GM12878 (cell line): ENCODE measurements around the gene FZD10. TPM values are rescaled to one million over a fixed set of nuclear protein-coding genes. Genes with fewer than 3 reads are reported as not detected.

Source experiments
- CREM ChIP-seq: IDR thresholded peaks from 2 replicates; pipeline ENCODE4 v1.6.1; 2014; ENCODE audit warnings: antibody characterized with exemption, low read depth
- NFIC ChIP-seq: IDR thresholded peaks from 2 replicates; pipeline ENCODE4 v1.6.1; 2012; ENCODE audit warnings: low read depth, mild to moderate bottlenecking, inconsistent platforms, low read length, moderate library complexity
- STAT3 ChIP-seq: IDR thresholded peaks from 2 replicates; pipeline ENCODE4 v1.6.1; 2011; ENCODE audit warnings: low read depth, low read length, improper control_type of control experiment
- TARDBP ChIP-seq: IDR thresholded peaks from 2 replicates; pipeline ENCODE4 v1.6.1; 2016; ENCODE audit warnings: borderline replicate concordance
- polyA plus RNA-seq, 11 experiments: library from polyadenylated mRNA; depleted of rRNA in 4 of 11; unstranded in 6 of 11; stranded (reverse) in 5 of 11; fragments of >200 nt; fragmentation: Nextera tagmentation in 4 of 11; fragmentation: Illumina TruSeq in 1 of 11; extraction: Ambion mirVana in 4 of 11; extraction: Trizol in 1 of 11; gene quantifications; 1 replicate in 1 of 11; 2 replicates in 10 of 11; pipeline versions ENCODE4 v1.2.1 to v1.2.3, GENCODE V29; 2011 to 2016; ENCODE audit warnings: inconsistent platforms in 2 of 11, missing spikeins in 2 of 11, low read depth in 1 of 11
- total RNA-seq, 4 experiments: library from RNA; depleted of rRNA in 3 of 4; stranded (reverse); fragments of >200 nt in 3 of 4; fragmentation: Illumina TruSeq in 1 of 4; extraction: Trizol in 1 of 4; gene quantifications; 2 replicates each; pipeline versions ENCODE4 v1.2.1 to v1.2.3, GENCODE V29; 2013 to 2021
- TF ChIP-seq, protein P1 (sequence below): fragments of 450-650 bp; IDR thresholded peaks from 2 replicates; pipeline ENCODE4 v1.6.1; 2017; ENCODE audit warnings: mild to moderate bottlenecking, moderate library complexity
- TF ChIP-seq, protein P2 (sequence below): fragments of 450-650 bp; IDR thresholded peaks from 2 replicates; pipeline ENCODE4 v1.6.1; 2018; ENCODE audit warnings: borderline replicate concordance, mild to moderate bottlenecking; ENCODE audit not compliant: partially characterized antibody

The FZD10 gene
- total and polyA plus RNA-seq, 10 of the 15 experiments (the other 5 are each of a cell fraction or from before 2014, with no cell fraction given) = not detected

DNA sequence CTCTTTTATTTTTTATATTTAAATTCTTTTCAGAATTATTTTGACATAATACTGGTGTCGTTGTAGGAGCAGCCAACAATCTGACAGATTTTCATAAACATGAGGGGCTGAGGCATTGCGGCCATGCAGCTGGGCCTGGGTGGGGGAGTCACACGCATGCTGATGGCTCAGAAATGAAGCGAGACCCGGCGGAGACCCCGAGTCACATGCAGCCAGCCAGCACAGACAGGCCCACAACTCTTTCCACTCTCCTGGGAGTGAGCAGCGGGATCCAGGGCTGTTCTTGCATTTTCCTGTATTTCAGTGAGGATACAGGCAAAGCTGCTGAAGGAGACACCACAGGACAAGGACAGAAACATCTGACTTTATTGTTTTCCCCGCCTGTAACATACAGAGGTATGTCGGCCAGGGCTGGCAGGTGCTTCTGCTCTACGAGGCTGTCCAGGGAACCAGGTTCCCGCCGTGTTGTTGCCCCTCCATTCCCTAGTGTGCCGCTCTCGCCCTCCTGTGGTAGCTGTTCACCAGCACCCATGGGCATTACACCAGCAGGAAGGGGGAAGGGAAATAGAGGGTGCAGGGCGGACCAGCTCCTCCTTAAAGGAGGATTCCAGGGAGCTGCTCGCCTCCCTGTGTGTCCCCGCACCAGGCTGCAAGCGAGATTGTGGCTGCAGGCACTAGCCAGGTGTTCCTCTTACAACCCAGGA is 30.5 kb downstream of the FZD10 start (continued):
- TF ChIP-seq, protein P1, sequence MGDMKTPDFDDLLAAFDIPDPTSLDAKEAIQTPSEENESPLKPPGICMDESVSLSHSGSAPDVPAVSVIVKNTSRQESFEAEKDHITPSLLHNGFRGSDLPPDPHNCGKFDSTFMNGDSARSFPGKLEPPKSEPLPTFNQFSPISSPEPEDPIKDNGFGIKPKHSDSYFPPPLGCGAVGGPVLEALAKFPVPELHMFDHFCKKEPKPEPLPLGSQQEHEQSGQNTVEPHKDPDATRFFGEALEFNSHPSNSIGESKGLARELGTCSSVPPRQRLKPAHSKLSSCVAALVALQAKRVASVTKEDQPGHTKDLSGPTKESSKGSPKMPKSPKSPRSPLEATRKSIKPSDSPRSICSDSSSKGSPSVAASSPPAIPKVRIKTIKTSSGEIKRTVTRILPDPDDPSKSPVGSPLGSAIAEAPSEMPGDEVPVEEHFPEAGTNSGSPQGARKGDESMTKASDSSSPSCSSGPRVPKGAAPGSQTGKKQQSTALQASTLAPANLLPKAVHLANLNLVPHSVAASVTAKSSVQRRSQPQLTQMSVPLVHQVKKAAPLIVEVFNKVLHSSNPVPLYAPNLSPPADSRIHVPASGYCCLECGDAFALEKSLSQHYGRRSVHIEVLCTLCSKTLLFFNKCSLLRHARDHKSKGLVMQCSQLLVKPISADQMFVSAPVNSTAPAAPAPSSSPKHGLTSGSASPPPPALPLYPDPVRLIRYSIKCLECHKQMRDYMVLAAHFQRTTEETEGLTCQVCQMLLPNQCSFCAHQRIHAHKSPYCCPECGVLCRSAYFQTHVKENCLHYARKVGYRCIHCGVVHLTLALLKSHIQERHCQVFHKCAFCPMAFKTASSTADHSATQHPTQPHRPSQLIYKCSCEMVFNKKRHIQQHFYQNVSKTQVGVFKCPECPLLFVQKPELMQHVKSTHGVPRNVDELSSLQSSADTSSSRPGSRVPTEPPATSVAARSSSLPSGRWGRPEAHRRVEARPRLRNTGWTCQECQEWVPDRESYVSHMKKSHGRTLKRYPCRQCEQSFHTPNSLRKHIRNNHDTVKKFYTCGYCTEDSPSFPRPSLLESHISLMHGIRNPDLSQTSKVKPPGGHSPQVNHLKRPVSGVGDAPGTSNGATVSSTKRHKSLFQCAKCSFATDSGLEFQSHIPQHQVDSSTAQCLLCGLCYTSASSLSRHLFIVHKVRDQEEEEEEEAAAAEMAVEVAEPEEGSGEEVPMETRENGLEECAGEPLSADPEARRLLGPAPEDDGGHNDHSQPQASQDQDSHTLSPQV = no peak
- TF ChIP-seq STAT3 = no peak
- TF ChIP-seq, protein P2, sequence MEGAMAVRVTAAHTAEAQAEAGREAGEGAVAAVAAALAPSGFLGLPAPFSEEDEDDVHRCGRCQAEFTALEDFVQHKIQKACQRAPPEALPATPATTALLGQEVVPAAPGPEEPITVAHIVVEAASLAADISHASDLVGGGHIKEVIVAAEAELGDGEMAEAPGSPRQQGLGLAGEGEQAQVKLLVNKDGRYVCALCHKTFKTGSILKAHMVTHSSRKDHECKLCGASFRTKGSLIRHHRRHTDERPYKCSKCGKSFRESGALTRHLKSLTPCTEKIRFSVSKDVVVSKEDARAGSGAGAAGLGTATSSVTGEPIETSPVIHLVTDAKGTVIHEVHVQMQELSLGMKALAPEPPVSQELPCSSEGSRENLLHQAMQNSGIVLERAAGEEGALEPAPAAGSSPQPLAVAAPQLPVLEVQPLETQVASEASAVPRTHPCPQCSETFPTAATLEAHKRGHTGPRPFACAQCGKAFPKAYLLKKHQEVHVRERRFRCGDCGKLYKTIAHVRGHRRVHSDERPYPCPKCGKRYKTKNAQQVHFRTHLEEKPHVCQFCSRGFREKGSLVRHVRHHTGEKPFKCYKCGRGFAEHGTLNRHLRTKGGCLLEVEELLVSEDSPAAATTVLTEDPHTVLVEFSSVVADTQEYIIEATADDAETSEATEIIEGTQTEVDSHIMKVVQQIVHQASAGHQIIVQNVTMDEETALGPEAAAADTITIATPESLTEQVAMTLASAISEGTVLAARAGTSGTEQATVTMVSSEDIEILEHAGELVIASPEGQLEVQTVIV = no peak
- no peak for TF ChIP-seq TARDBP
- no peak for TF ChIP-seq CREM
- no peak for TF ChIP-seq NFIC
